GM21529 (cell line): Measurements from ENCODE around the gene KRT34.
"Not testable (repeated sequence)": the region's sequence is repeated elsewhere in the genome, so short reads cannot be mapped to it uniquely, and the experiment has no call there.

Experiments
- ATAC-seq: cut with Tn5 transposase; IDR thresholded peaks from one replicate; pipeline ENCODE4 v1.9.1; 2021; ENCODE audit not compliant: unreplicated experiment

Gene KRT34

DNA sequence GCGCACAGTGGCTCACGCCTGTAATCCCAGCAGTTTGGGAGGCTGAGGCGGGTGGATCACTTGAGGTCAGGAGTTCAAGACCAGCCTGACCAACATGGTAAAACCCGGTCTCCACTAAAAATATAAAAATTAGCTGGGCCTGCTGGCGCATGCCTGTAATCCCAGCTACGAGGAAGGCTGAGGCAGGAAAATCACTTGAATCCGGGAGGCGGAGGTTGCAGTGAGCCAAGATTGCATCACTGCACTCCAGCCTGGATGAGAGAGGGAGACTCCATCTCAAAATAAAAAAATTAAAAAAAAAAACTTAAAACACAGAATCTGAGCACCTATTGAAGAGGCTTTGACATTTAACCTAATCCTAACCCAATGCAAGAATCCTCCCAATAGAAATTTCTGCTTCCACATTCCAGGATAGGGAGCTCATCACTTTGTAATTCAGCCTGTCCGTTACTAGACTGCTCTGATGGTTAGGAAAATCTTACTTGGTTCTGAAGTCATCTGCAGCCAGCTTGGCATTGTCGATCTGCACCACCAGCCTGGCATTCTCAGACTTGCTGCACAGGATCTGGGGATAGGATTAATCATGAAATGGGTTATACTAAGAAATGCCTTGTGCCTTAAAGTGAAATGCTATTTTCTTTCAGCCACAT, 14.6 kb downstream of the KRT34 start:
- ATAC-seq: no peak

DNA sequence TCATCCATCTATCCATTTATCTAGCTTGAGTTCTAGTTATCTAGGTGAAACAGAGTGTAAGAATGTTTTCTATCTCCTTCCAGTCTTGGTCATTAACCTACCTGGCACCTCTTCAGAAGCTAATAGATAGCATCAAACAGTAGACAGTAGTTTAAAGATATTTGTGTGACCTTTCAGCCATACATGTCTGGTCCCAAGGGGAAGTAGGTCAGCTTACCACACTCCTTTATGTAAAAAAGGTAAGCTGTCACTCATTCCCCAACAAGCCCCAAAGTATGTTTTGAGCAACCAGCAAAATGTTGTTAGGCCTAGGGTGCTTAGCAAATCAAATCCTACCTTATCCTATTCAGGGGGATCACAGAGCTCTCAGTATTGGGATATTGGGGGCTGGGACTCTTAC, 16.0 kb downstream of the KRT34 start:
- no peak for ATAC-seq

DNA sequence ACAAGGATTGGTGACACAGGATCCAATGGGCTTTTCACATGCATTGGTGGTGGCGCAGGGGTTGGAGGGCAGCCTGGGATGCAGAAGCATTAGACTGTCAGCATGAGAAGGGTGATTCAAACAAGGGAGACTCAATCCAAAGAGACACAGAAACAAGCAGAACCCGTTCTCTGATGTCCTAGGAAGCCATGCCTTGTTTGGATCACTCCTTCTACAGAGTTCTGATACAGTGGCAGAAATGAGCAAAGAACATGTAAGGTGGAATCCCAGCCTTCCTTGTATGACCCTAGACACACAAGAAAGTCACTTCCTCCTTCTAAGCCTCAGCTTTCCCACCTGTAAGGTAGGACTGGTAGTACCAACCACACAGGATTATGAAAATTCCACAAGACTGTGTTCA, 18.2 kb downstream of the KRT34 start:
- no peak for ATAC-seq

DNA sequence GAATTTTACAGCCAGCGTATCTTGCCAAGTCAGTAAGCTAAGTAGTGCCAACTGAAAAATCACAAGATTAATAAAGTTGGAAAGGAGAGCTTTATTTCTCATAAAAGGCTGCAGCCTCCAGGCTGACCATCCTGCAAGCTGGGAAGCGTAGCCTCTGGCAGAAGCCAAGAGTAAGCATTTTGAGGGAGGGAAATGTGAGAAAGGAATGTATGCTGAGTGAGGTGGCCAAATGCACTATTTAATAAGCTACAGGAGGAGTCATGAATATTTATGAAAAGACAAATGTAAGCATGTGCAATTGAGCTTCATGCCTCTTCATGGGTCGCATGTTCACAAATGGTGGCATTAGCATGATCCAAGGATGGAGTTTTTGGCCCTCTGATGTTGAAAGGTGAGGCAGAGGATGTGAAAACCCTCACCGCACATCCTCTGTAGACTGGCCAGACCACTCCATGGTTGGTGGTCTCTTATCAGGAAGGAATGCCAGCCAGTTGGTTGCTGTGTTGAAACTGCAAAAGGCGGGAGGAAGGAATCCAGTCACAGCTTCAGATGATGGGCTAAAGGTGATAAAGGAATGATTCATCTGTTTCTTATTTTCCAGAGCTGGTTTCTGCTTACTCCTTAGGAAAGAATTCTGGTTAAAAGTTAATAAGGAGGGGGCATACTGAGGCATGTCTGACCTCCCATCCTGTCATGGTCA, 21.7 kb downstream of the KRT34 start:
- ATAC-seq: no peak

DNA sequence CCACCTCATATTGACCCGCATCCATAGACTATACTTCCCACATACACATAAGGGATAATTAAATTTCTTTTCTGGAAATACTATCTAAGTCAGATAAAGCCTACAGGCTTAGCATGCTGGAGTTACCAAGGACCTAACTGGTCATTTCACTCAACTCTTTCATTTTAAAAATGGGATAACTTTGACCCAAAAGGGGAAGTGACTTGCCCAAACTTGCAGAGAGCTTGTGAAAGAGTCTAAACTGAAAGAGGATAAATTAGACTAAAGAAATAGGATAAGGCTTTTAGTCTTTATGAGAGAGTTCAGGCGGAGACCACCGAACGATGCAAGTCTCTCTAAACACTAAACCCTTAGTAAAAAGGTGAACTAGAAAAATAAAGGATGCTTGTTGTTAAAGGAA, 27.6 kb downstream of the KRT34 start:
- ATAC-seq: no peak

DNA sequence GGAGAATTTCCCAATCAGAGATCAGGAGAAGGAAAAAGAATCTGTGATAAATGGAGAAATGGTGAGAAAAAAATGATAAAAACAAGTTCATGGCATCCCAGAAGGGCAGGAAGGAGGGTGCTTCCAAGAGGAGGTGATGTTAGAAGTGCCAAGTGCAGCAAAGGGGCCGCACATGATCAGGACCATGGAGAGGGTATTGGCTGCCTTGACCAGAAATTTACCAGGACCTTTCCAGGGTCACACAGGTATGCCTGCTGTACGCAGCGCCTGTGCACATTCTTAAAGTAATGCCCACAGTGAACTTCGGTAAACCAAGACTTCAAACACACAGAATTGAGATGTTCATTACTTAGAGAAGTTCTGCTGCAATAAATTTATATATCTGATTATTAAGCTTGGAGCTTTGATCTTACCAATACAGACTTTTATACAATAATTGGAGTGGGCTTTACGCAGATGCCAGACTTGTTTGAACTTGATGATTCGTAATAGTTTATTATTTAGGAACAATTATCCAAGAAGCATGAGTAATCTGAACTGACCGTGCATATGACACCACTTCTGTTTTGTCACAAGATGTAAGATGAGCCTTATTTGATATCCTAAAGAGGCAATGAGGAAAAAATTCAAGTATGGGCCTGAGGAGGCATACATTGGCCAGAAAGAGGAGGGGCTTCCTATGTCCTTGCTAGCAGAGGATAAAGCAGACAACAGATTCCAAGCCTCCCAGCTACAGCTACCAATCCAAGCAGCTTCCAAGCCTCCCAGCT, 29.3 kb downstream of the KRT34 start:
- ATAC-seq: no peak

DNA sequence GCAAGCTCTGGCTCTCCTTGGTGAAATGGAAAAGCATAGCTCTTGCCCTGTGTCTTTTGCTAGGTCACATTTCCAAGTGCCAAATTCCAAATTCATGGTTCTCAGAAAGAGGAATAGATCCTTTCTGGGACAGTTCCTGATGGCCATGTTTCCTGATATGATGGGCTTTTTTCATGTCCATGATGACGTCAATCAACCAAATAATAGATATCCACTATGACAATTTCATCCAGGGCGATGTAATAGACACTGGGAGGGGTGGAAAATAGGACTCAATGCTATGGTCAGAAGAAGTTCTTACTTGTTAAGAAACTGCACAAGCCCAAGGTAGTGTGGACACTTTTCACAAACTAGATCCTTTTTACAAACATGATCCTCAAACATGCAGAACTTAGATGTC, 30.9 kb downstream of the KRT34 start:
- ATAC-seq: no peak

DNA sequence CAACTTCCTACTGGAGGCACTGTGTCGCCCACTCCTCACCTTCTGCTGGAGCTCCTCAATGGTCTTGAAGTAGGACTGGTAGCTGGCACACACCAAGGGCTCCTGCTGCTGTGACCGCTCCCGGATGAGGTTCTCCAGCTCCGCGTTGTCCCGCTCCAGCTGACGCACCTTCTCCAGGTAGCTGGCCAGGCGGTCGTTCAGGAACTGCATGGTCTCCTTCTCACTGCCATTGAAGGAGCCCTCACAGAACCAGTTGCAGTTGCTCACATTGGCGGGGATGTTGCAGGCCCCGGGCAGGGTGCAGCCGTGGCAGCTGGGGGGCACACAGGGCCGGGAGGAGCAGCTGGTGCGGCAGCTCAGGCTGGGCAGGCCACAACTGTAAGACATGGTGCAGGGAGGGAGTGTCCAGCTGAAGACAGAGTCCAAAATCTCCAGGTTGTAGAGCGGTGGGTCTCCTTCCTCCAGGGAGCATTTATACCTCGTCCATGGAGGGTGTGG, 31.7 kb downstream of the KRT34 start, which contains the start of gene KRT33A:
Gene KRT33A, minus strand, starts transcription at position 448 of the 498 bp plus-strand sequence. Its CDS starts 61 bp downstream, at position 387.
- ATAC-seq: not testable (repeated sequence)

DNA sequence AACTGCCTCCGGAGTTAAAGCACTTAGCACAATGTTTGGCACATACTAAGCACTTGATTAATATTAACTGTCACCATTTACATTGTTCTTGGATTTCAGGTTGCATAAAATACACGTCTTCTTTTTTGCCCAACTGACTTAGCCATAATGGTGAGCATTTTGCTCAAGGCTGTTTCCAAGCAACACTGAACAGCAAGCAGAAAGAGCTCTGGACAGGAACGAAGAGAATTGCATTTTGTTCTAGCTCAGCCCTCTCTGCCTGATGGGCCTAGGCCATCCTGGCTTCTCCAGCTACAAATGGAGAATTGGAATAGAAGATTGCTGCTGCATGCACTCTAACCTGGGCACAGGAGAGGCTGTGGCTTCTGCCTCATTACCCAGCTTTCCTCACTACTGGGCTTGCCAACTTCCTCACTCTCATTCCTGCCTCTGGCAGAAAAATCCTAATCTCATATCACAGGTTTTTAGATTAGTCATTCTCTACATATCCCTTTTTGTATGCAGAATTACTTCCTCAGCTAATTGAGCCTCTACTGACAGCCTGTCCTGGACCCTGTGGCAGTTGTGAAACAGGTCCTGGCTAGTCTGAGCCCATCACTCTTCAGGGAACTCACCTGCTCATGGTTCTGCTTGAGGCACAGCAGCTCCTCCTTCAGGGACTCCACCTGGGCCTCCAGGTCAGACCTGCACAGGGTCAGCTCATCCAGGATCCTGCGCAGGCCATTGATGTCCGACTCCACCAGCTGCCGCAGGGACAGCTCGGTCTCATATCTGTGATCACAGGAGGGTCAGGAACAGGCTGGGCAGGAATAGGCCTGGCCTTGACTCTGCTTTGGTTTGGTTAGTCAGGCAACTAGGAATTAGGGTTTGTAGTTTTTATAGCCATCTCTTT, 34.0 kb downstream of the KRT34 start:
- no peak for ATAC-seq

DNA sequence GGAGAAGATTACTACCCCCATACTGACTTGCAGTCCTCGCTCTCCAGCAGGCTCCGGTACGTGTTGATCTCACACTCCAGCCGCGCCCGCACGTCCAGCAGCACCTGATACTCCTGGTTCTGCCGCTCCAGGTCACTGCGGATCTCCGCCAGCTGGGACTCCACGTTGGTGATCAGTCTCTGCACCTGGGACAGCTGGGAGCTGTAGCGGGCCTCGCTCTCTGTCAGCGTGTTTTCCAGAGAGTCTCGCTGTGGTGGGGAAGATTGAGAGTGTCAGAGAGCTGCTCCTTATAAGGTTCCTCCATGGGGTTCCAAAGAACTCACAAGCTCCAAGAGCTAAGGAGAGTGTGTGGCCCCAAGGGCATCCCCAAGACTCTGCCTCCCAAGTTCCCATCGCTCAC, 35.7 kb downstream of the KRT34 start:
- ATAC-seq: not testable (repeated sequence)

DNA sequence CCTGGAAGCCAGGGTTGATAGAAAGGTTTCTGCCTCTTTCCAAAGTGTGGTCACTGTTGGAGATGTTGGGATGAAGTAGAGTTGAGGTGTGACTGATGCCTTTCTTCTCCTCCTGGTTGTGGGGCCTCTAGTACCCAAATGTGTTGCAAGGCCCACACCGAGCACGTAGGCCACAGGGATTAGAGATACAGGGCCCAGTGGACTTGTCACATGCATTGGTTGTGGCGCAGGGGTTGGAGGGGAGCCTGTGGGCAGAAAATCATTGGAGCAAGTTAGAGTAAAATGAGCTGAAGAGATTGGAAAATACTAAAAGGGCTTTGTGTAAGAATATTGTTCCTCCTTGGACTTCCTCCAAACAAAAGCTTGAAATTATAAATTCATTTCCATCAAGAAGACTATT, 36.1 kb downstream of the KRT34 start:
- no peak for ATAC-seq

DNA sequence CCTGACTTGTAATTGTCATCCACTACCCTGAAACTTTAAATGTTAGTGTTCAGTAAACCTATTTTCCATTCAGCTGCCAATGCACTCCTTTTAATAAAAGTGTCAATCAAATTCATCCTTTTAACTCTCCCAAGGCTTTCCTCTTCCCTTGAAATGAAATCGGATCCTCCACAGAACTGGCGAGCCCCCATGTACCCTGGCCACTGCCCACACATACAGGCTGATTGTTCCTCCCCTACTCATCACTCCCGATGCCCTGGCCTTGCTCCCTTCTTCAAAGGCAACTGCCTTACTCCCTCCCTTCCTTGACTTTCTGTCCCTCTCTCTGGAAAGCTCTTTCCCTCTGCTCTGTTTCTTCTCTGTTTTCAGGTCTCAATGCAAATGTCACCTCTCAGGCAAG, 39.1 kb downstream of the KRT34 start:
- no peak for ATAC-seq

DNA sequence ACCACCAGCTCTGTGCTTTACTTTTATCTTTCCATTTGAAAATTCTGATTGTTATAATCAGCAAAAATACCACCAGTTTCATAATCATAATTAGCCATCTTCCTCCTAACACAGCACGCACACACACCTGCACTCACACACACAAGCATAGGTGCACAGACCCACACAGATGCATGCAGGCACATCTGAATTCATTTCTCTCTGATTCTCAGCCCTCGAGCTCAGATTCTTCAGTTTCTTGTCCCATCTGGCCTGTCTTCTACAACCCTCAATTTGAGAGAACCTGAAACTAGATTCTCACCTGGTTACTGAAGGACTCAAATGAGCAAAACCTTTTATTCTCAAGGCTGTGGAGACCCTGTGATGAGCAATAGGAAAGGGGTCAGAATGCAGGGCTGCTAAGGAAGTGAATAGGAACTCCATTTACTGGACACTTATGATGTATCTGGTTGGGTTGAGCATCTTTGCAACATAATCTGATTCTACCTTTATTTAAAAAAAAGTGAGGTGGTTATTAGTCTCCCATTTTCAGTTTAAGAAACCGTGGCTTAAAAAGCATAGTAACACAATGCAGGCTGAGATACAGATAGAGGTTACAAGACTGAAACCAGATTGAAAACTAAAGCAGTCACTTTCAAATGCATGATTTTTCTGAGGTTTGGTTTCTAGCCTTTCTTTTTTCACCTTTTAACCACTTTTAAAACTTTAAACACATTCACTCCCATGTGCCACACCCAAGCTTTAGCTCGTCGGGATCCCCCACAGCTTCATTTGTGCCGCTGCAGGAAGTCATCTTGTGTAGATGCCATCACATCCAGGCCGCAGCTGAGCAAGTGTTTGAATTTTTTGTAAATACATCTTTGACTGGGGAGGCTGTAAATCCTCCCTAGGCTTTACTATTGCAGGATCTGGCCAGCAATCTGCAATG, 40.9 kb downstream of the KRT34 start:
- ATAC-seq: no peak

DNA sequence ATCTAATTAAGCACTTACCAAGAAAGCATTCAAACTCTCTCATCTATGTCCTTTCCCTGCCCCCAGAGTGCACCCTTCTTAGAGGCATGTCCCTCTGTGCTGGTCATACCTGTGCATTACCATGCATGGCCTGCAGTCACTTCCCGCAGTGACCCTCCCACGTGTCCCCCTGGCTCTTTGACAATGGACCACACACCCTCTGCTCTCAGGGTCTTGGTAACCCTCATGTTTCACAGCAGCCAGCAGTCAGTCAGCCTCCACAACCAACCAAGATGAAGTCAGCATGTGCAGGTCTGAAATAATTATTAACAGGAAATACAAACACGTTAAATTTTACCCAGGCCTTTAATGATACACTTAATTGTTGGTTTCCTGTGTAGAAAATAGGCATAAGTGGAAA, 41.6 kb downstream of the KRT34 start:
- no peak for ATAC-seq

DNA sequence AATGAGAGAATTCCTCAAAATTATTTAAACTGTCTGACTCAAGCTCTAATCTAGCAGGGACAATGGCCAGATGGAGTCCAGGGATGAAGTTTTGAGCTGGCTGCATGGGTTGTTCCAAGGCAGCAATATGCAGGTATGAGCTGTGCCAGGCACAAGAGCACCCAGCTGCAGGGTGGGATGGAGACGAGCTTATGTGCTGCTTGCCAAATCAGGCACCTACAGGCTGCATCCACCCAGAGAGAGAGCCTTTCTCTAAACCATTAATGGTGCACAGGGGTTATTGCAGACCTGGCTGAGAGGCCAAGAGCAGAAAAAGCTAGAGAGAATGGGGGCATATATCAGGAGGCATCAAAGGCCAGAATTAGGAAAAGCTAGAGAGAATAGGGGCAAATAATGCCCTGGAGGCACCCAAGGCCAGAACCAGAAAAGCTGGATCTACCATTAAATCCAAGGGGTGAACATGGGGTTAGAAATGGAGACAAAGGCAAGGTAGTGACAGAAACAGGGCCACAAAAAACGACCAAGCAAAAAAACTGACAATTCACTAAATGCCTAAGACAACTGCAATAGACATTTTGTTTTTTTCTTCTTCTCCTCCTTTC, 42.4 kb downstream of the KRT34 start:
- no peak for ATAC-seq

DNA sequence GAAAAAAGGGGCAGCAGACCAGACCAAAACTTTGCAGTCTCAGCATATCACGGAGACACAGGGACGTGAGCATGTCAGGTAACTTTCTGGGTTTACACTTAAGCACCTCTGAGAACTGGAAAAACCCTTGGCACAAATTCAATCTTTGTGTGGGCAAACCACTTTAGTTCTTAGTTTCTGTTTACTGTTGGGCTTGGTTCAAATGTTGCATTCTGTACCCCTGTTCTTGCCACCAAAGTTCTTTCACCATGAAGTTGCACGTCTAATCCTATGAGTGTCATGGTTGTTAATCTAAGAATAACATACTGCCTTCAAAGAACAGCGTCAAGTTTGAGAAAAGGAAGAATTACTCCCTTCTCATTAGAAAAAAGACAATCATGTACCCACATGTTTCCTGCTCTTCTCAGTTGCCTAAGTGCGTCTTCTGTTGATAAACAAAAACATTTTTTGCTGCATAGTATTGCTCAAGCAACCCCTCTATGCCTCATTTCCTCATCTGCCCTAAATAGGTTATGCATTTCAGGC, 43.1 kb downstream of the KRT34 start:
- no peak for ATAC-seq

DNA sequence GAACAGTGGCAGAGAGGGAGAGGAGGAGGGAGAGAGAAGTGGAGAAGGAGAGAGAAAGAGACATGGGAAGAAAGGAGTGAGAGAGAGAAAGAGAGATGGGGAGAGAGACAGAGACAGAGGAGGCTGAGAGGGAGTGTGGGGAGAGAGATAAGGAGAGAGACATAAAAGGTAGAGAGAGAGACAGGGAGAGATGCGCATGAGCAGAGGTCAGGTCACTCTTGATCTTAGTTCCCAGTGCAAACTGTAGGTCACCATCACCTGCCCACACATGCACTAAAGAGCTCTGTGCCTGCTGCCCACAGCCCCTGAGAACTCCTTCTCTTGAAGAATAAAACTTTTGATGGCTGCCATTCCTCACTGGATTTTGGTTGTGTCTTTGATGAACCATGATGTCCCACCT, 46.4 kb downstream of the KRT34 start:
- ATAC-seq: no peak

DNA sequence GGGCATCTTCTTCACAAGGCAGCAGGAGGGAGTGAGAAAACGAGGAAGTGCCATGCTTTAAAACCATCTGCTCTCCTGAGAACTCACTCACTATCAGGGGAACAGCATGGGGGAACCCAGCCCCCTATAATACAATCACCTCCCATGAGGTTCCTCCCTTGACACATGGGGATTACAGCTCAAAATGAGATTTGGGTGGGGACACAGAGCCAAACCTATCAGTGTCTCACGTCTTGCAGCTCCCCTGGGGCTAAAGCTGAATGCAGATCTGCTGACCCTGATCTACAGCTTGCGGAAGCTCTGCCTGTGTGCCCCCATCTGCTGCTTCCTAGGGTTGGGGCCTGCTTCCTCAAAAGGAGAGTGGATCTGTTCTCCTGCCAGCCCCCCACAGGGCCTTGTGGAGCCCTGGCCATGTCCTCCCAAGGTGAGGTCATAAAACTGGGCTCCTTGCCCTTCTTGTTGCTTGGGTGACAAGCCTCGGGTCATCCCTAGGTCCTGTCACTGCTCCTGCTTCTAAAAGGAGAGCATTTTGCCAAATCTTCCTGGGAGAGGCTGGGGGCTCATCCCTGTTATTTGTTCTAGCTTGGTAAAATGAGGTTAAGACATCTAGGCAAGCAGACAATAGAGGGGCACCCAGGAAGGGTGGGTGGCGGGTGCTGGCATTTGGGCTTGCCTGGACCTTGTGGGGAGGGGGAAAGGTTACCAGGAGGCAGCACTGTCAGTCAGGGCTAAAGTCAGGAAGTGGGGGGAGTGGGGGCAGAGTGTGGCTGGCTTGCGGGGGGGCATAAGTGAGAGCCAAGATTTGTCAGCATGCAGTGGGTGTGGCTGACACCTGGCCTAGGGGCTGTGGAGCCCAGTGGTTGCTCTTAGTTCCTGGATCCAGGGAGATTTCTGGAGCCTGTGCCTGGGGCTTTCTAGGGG, 47.5 kb downstream of the KRT34 start:
- ATAC-seq: no peak
